GM21515 (cell line): ENCODE measurements around the gene ATP8A2.
"Not testable (repeated sequence)": the region's sequence is repeated elsewhere in the genome, so short reads cannot be mapped to it uniquely, and the experiment has no call there.

Experiments
- ATAC-seq: cut with Tn5 transposase; IDR thresholded peaks from one replicate; pipeline ENCODE4 v1.9.1; 2021; ENCODE audit not compliant: unreplicated experiment

The ATP8A2 gene

GRCh38 chr13:25371875-25372283, at the start of gene ATP8A2:
TSS of gene ATP8A2 (plus strand) at chr13:25371974. CDS start at chr13:25372213, 239 bp downstream.
- no peak for ATAC-seq

GRCh38 chr13:25324100-25324499, 47.7 kb upstream of the ATP8A2 start:
- no peak for ATAC-seq

DNA sequence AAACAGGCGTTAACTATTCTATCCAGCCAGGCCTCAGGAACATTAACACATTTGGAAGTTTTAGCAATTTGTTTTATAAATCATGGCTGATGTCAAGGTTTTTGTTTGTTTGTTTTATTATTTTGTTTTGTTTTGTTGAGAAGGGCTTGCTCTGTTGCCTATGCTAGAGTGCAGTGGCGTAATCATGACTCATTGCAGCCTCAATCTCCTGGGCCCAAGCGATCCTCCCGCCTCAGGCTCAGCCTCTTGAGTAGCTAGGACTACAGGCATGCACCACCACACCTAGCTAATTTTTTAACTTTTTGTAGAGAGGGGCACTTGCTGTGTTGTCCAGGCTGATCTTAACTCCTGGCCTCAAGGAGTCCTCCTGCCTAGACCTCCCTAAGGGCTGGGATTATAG, 42.1 kb upstream of the ATP8A2 start:
- ATAC-seq = no peak

- no peak for ATAC-seq
Observed at GRCh38 chr13:25330541-25330940, 41.2 kb upstream of the ATP8A2 start.

DNA sequence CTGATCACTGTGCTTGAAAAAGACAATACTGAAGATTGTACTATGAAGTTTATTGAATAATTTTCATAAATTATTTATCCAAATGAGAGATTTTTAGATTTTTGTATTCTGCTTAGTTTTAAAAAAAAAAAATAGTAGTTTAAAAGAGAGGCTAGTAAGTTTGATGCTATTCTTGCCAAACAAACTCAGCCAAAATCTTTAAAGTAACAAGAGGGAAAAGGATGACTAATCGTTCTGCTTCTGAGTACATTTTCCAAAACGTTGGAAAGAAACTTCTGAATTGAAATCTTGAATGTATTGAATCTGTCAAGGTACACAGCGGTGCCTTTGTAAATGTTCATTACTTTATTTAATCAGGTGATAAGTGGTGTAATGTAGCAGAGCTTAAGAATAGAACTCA, 35.9 kb upstream of the ATP8A2 start:
- no peak for ATAC-seq

DNA sequence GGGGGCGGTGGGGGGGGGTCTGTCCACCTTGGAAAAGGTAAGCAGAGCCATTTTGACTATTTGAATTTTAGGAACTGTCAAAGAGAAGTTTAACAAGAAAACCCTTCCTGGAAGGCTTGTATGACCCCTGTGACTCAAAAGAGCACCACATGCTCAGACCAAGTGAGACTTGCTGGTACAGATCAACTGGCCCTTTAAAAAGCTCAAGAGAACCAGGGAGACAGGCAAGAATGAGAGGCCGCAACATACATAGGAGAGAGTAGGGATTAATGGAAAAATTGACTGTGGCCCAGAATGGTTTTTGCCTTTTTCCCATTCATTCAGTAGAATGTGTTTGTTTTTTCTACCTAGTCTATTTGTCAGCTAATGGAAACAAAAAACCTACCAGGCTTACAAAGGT, 26.2 kb upstream of the ATP8A2 start:
- no peak for ATAC-seq

- no peak for ATAC-seq
Observed at GRCh38 chr13:25347151-25347550, 24.6 kb upstream of the ATP8A2 start.

DNA sequence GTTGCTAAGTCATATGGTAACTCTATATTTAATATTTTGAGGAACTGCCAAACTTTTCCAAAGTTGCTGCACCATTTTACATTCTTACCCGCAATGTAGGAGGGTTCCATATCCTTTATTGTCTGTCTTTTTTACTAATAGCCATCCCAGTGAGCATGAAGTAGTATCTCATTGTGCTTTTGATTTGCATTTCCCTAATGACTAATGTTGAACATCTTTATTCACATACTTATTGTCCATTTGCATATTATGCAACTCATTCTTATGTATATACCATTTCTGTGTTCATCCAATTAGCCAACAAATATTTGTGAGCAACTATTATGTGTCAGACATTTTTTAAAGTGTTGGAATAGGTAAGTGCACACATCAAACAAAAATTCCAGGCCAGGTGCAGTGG, 20.4 kb upstream of the ATP8A2 start:
- no peak for ATAC-seq

GRCh38 chr13:25352230-25352629, 19.5 kb upstream of the ATP8A2 start:
- no peak for ATAC-seq

- no peak for ATAC-seq
Observed at GRCh38 chr13:25352806-25353205, 19.0 kb upstream of the ATP8A2 start.

- no peak for ATAC-seq
Observed at GRCh38 chr13:25353344-25353743, 18.4 kb upstream of the ATP8A2 start.

- no peak for ATAC-seq
Observed at GRCh38 chr13:25354377-25354776, 17.4 kb upstream of the ATP8A2 start.

- not testable (repeated sequence) for ATAC-seq
Observed at GRCh38 chr13:25360443-25360842, 11.3 kb upstream of the ATP8A2 start.

GRCh38 chr13:25365720-25366235, 6.0 kb upstream of the ATP8A2 start:
- no peak for ATAC-seq

DNA sequence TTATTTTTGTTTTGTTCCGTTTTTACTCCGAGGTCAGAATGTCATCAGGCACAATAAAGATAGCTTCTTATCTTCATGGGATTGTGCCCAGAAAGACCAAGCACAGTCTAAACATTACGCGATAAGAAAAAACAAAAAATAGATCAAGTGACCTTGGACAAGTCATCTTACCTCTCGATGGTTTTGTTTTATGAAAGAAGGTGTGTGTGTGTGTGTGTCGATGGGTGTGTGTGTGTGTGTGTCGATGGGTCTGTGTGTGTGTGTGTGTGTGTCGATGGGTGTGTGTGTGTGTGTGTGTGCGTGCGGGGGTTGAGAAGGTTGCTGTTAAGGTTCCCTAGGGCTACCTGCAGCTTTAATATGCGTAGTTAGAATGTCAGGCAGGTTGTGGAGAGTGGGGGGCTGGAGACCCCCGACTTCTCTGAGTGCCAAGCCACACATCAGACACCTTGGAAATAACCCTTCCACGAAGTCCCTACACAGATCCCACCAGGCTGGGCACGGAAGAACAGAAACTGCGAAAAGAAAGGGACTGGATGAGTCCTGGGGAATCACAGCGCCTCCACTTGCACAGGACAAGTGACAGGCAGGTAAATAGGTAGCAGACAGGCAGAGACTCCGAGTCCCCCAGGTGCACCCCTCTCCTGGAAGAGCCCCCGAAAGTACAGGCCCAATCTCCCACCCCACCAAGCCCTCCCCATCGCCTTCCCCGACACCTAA, 458 bp upstream of the ATP8A2 start:
- ATAC-seq = no peak

DNA sequence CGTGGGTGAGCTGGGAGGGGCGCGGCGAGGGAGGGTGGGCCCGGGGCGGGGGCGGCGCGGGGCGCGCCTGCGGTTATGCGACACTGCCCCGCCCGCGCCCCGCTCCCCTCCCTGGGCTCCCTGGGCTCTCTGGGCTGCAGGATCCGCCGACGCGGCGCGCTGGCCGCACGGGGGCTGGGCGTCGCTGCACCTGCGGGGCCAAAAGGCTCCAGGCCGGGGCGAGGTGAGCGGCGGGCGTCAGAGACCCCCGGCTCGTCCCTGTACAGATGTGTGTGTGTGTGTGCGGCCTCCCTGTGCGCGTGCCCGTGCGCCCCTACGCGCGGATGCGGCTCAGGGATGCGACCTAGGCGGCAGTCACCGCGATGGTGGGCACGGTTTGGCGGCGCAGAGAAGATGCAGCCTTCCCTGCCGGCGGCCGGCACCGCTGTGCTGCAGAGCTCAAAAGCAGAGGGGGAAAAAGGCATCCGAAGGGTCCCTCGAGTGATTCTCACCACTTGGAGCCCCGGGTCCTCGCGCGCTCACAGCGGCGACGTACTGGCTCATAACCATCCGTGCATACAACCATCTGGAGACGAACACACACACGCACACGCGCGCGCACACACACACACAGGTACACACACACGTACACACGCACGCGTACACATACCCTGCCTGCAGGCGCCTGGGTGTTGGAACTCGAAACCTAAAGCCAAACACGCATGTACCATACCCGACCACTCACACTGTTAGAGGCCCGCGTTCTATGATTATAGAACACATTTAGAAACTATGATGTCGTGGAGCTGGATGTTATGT, 709 bp downstream of the ATP8A2 start:
- ATAC-seq = no peak

DNA sequence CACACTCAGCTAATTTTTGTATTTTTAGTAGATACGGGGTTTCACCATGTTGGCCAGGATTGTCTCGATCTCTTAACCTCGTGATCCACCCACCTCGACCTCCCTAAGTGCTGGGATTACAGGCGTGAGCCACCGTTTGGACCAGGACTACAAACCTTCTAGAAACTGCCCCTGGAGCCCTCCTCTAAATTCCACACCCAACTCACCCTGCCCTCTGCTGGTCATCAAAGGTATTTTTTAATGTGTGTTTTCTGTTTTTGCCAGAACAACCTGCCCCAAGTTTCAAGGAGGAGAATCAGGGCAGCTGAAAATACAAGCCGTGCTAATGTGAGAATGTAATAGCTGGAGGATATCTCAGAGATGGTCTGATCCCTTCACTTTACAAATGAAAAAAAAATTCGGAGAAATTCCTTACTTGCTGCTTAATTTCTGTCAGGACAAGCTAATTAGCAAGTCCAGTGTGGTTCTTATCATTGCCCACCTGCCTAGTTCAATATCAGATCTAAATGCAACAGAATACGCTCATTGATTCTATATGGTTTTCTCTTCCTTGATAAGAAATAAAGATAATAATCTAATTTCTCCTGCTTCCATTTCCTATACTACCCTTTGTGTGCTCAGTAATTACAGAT, 4.1 kb downstream of the ATP8A2 start:
- ATAC-seq = no peak

DNA sequence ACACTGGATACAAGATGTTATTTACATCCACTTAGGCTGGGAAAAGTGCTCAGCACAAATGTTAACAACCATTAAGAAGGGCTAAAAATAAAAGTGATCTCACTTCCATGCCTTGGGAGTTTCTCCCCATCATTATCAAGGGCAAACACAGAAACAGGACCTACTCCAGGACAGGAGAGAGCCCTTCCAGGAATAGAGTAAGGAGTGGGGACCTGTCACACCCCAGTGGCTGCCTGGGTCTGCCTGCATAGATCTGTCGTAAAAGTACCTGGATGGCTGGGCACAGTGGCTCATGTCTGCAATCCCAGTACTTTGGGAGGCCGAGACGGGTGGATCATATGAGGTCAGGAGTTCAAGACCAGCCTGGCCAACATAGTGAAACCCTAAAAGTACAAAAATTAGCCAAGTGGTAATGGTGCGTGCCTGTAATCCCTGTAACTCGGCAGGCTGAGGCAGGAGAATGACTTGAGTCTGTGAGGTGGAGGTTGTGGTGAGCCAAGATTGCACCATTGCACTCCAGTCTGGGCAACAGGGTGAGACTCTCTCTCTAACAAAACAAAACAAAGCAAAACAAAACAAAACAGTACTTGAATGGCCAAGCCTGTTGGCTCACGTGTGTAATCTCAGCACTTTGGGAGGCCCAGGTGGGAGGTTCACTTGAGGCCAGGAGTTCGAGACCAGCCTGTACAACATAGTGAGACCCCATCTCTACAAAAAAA, 5.6 kb downstream of the ATP8A2 start:
- no peak for ATAC-seq

GRCh38 chr13:25378528-25378927, 6.8 kb downstream of the ATP8A2 start:
- no peak for ATAC-seq

DNA sequence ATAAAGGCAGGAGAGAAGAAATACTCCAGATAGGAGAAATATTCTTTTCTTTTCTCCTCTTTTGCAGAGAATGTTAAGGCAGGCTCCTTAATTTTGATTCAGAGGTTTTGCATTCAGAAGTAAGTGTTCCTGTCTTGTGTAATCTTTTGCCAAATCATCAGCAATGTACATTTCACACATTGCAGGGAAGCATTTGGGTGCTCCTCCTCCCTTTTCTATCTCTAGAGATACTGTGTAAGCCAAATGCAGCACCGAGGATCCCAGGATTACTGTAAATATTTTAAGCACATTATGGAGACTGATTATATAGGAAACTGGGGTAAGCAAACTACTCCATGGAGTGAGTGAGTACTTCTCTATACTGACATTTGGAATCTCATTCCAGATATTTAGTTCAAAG, 7.2 kb downstream of the ATP8A2 start:
- ATAC-seq = no peak

GRCh38 chr13:25380082-25380481, 8.3 kb downstream of the ATP8A2 start:
- ATAC-seq = no peak
